Hippocampal formation (tissue), 2 donors: Measurements from ENCODE around the gene LSAMP.
A peak's percentile ranks its signal among the peaks of the same experiment; 100 is the strongest.

ENCODE experiments used
- DNase-seq, 2 donors: peaks; one replicate each; lab custom pipeline; 2025; lab: John Stamatoyannopoulos, UW

The LSAMP gene

DNA sequence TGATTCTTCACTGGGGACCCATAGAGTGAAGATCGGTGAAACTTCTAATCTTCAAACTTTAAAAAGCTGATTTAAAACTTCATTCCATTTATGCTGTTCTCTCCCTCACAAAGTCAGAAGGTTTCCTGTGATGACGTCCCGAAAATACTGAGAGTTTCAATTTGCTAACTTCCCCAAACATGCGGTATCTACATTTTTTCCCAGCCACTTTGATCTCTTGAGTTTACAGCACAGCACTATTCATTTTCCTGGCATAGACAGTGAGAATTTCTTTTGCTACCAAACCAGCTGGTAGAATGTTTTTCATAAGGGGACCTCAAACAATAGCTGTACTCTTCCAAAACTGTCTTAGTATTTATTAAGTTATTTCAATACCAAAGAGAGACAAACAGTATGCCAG is 156.8 kb downstream of the LSAMP start:
- no peak for DNase-seq

DNA sequence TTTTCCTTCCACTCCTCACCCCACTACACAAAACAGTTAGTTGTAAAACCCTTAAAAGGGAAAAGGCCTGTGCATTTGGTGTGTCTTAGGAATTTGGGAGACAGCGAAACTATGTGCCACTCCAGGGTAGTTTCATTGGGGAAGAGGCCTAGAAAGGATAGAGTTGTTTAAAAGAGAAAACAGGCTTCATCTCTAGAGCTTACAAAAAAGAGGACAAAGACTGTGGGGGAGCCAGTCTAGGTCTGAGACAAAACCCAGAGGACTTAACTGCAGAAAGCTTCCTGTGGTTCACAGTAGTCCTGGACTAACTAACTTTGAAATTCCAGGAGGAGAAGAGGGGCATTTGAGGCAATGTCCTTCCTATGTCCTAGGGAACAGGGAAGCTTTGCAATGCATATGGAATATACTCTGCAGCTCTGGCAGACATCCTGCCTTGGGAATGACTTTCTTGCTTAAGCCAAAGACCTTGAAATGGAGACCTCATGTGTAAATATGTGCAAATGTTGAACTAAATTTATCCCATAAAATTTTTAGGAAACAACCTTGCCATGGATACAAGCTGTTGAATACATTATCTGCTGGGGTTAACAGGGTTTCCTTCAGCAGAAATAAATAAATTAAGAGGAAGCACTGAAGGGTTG is 159.4 kb downstream of the LSAMP start:
- DNase-seq = no peak

DNA sequence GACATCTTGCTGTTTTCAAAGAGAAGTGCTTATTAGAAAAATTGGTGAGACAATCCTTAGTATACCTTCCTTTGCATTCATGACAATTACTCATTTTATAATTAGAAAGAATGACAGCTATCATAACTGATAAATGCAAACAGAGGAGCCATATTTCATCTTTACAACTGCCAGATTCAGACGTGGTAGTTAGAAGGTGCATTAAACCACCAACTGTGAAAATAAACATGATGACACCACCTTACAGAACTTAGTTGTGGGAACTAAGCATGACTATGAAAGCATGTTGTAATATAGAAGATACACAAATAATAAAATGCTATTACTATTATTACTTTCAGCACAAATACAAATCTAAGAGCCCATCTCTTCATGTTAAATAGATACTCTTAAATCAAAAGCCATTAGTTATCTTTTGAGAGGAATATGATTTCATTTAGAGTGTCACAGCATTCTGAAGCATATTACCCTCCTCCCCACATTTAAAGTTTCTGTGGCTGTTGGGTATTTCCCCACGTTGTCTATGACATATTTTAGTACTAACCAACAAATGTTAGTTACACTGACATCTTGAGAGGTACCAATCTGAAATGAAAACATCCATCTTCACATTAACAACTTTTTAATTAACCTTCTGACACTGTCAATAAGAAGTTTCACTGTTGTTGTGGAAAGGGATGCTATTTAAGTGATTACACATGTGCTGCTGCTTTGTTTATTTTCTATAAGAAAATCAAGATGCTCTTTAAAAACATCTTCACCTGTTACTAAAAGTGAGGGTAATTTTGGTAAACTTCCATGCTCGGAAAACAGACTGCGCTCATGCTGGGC is 163.8 kb downstream of the LSAMP start:
- DNase-seq = no peak

- peak; percentile 16 to 54 for DNase-seq
Measured at GRCh38 chr3:116280130-116280740, 165.1 kb downstream of the LSAMP start.

DNA sequence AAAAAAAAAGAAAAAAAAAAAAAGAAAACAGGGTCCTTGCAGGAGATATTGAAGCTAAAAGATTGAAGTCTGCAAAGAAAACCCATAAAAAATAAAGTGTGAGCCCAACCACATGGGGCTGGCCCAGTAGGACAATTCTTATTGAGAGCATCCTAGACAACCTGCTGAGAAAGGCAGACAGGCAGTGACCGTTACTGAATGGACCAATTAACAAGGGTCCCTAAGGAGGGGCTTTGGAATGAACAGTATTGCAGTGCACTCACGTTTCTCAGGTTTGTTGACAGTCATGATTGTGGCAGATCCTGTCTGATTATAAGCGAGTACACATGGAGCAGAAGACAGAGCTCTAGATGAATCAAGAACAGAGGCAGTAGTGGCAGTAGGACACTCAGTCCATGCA is 168.6 kb downstream of the LSAMP start:
- no peak for DNase-seq

- no peak for DNase-seq
Measured at GRCh38 chr3:116270056-116270455, 175.2 kb downstream of the LSAMP start.

GRCh38 chr3:116267116-116267515 is 178.2 kb downstream of the LSAMP start:
- DNase-seq = no peak

GRCh38 chr3:116265976-116266584 is 179.2 kb downstream of the LSAMP start:
- DNase-seq = no peak

DNA sequence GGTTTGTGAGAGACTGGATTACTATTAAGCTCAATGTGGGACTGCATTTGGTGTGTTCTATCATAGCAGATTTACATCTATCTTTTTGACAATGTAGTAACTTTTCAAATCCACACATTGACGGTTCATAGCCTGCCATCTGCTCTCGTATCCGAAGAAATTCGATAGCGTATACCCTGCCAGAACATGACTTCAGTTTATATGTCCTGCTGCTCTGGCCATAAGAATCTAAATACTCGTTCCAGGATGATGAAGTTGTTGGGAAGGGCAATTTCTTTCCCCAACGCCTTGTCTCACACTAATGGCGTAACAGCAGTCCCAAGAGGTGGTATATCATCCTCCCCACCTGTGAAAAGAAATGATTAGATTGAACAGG is 180.0 kb downstream of the LSAMP start:
- DNase-seq = no peak

GRCh38 chr3:116264546-116265319 is 180.6 kb downstream of the LSAMP start:
- no peak for DNase-seq

DNA sequence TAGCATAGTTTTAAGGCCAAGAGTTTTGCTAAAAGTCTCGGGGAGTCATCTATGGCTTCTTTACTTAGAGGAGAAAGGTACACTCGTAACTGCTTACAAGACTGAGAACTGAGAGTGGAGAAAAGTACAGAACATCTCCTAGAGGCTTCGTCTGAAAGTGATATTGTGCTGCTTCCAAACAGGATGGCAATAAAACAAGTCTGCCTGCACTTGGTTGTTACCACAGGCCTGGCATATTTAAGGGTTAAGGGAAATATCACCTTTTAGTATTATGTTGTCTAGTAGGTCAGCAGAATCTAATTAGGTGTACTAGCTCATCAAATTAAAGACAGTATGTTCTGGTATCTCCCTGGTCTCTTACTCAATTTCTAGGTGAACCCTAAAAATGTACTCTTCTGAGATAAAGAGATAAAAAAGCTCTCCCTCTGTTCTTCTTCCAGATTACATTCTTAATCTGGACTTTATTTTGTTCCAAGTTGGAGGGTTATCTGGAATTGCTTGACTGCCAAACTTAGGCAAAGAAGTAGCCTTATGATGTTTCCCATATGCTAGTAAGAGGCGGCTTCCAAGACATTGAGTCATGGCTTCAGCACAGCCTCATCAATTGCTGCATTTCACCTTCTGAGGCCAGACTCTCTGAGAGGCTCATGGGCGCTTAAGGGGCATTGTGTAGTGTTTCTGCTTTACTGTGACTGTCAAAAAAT is 181.3 kb downstream of the LSAMP start:
- DNase-seq = no peak

DNA sequence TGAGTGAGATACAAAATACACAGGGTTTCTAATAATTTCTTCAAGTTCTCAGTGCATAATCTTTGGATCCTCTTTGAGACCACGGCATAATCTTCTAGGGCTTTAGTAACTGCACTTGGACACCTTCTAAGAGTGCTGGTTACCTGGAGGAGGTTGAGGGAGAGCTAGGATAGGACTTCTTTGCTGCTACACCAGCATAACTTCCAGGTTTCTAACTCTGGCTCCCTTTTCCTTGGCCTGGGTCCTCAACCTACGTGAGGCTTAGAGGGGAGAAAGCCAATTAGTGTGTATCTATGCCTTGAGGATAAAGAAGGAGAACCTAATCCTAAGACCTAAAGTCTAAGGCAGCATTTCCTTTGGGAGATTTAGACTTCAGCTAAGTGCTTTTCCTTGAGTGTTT is 184.8 kb downstream of the LSAMP start:
- DNase-seq = no peak

GRCh38 chr3:116259984-116260383 is 185.3 kb downstream of the LSAMP start:
- DNase-seq = no peak

GRCh38 chr3:116256843-116257485 is 188.3 kb downstream of the LSAMP start:
- DNase-seq = no peak

DNA sequence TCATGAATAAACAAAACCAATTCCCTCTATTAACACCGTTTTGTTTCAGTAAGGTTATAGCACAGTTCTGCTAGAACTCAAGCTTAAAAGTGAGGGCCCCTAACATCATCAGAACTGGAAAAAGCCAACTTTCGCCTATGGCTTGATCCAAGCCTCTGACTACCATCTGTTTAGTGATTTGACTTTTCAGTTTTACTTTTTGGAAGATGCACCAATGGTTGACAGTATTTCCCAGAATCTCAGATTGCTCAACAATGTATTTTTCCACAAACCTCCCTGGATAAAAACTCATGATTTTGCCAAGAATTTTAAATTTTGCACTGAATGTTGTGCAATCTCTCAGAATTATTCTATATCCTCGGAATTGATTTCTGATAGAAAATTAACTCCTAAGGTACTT is 190.7 kb downstream of the LSAMP start:
- no peak for DNase-seq

GRCh38 chr3:116253511-116253910 is 191.8 kb downstream of the LSAMP start:
- no peak for DNase-seq

DNA sequence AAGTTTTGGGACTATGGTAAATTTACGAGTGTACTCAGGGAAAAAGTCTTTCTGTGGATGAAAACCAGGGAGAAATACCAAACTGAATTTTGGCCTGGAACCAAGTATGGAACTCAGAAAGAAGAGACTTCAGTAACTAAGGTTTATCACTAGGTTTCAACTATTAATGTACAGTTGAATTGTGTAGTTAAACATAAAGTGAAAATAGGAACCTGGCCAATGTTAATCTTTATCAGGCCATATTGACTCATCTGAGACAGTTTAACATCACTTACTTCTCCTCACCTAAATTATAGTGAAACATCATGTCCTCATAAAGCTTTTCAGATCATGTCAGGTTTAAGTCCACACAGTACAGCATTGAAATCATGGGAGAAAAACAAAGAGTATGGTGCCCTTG is 197.7 kb downstream of the LSAMP start:
- no peak for DNase-seq

- DNase-seq = peak in 1 of 2 donors; percentile 28
Measured at GRCh38 chr3:116246406-116246980, 198.8 kb downstream of the LSAMP start.

- DNase-seq = no peak
Measured at GRCh38 chr3:116242825-116243224, 202.5 kb downstream of the LSAMP start.

GRCh38 chr3:116241677-116242076 is 203.6 kb downstream of the LSAMP start:
- DNase-seq = no peak
